Fibroblast of villous mesenchyme (primary cell): ENCODE measurements around the gene MYADML2. TPM values are rescaled to one million over a fixed set of nuclear protein-coding genes. Genes with fewer than 3 reads are reported as not detected.

Source experiments
- DNase-seq: peaks from one replicate; pipeline ENCODE4 v3.0.0-alpha.2; 2010; ENCODE audit warnings: low read depth
- H3K4me3 ChIP-seq: 2 replicates; pipeline ENCODE4 v1.5.1; 2011; ENCODE audit warnings: low read depth, mild to moderate bottlenecking, low read length
- total RNA-seq: library from RNA; depleted of rRNA; stranded (reverse); fragments of >200 nt; gene quantifications from 2 replicates; pipeline ENCODE4 v1.2.3, GENCODE V29; 2012
- TF ChIP-seq, protein P1 (sequence below): IDR thresholded peaks from 2 replicates; pipeline ENCODE4 v1.5.1; 2012; ENCODE audit warnings: low read depth, mild to moderate bottlenecking, low read length; ENCODE audit not compliant: insufficient read depth

The MYADML2 gene
- total RNA-seq, 1 donor = not detected

DNA sequence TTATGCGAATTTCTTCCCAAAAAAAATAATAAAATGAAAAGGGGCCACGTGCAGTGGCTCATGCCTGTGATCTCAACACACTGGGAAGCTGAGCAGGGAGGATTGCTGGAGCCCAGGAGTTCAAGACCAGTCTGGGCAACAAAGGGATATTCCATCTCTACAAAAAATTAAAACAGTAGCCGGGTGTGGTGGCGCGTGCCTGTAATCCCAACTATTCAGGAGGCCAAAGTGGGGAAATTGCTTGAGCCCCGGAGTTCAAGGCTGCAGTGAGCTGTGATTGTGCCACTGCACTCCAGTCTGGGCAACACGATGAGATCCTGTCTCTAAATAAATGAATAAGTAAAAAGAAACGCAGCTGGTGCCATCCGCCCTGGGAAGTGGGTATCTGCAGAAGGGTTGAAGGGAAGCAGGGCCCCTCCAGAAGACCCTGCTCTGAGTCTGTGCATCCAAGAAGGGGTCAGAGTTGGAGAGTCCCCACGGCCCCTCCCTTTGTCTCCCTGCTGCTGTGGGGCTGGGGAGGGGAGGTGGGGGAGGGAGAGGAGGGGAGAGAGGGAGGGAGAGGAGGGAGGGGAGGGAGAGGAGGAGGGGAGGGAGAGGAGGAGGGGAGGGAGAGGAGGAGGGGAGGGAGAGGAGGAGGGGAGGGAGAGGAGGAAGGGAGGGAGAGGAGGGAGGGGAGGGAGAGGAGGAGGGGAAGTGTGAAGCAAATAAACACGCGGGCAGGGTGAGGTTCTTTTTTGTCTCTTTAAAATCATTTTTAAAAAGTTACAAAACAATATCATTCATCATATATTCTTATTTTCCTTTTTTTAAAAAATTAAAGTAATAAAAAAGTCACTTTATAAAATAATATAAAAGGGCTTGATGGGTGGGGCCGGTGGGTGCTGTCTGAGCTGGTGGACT, 5.0 kb upstream of the MYADML2 start:
- H3K4me3 ChIP-seq = no peak overlapping the region
- TF ChIP-seq, protein P1, sequence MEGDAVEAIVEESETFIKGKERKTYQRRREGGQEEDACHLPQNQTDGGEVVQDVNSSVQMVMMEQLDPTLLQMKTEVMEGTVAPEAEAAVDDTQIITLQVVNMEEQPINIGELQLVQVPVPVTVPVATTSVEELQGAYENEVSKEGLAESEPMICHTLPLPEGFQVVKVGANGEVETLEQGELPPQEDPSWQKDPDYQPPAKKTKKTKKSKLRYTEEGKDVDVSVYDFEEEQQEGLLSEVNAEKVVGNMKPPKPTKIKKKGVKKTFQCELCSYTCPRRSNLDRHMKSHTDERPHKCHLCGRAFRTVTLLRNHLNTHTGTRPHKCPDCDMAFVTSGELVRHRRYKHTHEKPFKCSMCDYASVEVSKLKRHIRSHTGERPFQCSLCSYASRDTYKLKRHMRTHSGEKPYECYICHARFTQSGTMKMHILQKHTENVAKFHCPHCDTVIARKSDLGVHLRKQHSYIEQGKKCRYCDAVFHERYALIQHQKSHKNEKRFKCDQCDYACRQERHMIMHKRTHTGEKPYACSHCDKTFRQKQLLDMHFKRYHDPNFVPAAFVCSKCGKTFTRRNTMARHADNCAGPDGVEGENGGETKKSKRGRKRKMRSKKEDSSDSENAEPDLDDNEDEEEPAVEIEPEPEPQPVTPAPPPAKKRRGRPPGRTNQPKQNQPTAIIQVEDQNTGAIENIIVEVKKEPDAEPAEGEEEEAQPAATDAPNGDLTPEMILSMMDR = no peak
- DNase-seq = no peak

DNA sequence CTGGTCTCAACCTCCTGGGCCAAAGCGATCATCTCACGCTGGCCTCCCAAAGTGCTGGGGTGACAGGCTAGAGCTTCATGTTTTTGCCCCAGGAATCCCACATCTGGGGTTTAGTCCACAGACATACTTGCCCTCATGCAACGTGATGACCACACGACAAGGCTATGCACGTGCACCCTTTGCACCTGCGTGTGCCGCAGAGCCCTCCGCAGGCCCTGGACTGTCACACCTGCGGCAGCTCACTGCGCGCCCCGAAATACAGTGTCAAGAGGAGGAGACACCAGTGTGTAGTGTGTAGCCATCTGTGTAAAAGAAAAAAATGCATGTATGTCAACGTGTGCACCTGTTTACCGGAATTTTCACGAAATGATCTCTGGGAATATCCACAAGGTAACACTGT, 3.5 kb upstream of the MYADML2 start:
- DNase-seq = no peak
- no peak overlapping the region for H3K4me3 ChIP-seq
- TF ChIP-seq, protein P1 = no peak

DNA sequence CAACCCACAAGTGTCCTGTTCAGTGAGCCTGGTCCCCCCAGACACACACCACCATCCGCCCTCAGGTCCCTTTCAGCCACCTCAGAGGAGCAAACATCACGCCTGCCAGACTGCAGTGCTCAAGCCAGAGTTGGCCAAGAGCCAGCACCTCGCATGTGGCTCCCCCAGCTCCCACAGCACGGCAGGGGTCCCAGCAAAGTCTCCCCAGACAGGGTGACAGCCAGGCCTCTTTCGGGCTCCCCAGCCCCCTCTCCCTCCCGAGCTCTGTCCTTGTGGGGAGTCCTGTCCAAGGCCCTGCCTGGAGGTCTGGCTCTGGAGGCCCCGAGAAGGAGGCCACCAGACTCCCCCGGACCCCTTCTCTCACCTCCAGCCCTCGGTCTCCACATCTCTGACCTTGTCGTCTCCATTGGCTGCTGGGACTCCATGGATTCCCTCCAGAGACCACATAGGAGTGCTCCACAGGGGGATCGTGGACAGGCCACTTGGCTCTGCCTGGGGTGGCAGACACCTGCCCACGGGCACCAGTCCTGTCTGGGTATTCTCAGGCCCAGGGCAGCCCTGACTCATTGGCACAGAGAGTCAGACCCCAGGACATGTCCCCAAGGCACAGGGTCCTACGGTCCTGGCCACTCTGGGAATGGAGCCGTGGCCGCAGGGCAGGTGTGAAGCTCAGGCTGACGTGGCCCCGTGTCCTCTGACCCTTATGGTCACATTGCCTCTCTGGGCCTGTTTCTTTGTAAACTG, 1.8 kb upstream of the MYADML2 start:
- TF ChIP-seq, protein P1 = no peak
- no peak overlapping the region for H3K4me3 ChIP-seq
- DNase-seq = no peak

DNA sequence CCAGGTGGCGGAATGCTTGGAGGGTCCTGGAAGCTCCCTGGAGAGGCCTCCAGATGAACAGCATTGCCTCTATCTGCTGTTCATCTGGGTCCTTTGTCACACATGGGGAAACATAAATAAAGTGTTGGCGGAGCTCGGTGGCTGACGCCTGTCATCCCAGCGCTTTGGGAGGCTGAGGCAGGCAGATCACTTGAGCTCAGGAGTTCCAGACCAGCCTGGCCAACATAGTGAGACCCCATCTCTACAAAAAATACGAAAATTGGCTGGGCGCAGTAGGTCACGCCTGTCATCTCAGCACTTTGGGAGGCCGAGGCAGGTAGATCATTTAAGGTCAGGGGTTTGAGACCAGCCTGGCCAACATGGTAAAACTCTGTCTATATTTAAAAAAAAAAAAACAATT, 2.2 kb downstream of the MYADML2 start:
- DNase-seq = no peak
- TF ChIP-seq, protein P1 = no peak
- H3K4me3 ChIP-seq = no peak overlapping the region

DNA sequence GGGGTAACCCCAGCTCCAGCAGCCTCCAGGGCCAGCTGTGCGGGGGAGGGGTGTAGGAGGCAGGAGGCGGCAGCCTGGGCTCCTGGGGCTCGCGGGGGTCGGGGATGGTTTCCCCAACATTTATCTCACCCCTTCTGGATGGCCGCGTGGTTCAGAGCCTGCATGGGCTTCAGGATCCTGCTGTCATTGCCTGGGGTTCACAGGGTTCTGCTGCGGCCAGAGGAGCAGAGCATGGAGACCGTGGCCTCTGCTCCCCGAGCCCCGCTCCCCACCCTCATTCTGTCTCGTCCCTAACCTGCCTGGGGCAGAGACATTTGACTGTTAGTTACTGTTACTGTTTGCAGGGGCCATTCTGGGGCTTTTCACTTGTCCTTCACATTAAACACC, 4.9 kb downstream of the MYADML2 start:
- no peak for DNase-seq
- TF ChIP-seq, protein P1 = no peak
- no peak overlapping the region for H3K4me3 ChIP-seq

DNA sequence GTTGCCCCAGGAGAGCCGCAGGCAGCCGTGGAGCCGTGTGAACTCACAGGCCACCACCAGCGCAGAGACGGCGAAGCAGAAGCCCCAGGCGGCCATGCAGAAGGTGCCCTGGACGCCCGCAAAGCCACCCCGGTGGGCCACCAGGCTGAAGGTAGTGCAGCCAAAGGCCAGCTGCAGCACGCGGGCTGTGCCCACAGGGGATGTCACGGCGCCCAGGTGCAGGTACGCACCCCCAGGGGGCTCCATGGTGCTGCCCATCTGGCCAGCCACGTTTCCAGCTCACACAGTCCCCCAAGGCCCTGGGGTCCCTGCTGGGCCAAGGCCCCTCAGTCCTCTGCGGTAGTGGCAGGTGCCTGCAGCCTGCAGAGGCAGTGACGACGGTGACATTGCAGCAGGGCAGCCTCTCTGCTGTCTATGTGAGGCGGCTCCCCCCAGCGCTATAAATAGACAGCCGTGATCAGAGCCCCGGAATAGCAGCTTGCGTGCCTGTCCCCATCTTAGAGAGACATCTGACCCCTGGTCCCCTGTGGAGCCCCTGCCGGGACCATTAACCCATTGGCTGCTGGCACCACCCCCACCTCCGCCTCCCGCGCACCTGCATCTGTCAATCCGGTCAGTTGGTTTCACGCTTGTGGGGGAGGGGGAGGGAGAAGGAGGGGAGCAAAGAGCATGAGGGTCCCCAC, 5.4 kb downstream of the MYADML2 start:
- TF ChIP-seq, protein P1 = no peak
- DNase-seq = no peak
- no peak overlapping the region for H3K4me3 ChIP-seq
